ENCODE measurements around the gene PCMT1. TPM values are rescaled to one million over a fixed set of nuclear protein-coding genes. Genes with fewer than 3 reads are reported as not detected.

Gene PCMT1
- total and polyA plus RNA-seq, 9 of the 15 experiments (the other 6 are each of a cell fraction or from before 2014, with no cell fraction given), result 217 to 541 (median 327) TPM

GRCh38 chr6:149852881-149853280 lies 103.3 kb downstream of the PCMT1 start:
- ChIA-PET CTCF (ENCODE audit: low intra/inter-chr PET ratio) (no interaction called here), POLR2A (interaction anchor here (0.7 to 0.9 kb wide), 2 partner anchors 14 to 284 kb away, joined by 3 read pairs; no protein-coding TSS in a partner anchor)
- intact Hi-C loops (cut with micrococcal nuclease) (no loop called here), in situ Hi-C loops (cut with MboI) (no loop called here)
- Histone ChIP-seq H3K36me3 (ENCODE audit: control insufficient read depth, insufficient read depth, low read length) (no peaks in the 10 kb centered on the region), H3K9me3 (replicated peaks; ENCODE audit: control insufficient read depth, insufficient read depth, low read depth, low read length) (no peaks in the 10 kb centered on the region), H3K4me3 (no peak overlapping the region), H3K9ac (ENCODE audit: insufficient read depth in 1 of 2, low read depth in 2 of 2, low read length in 2 of 2) (no peak overlapping the region), H3K9me1 (ENCODE audit: control insufficient read depth, insufficient read depth, low read length) (no peaks in the 10 kb centered on the region), H3K79me2 (ENCODE audit: control insufficient read depth, insufficient read depth, low read length) (no peaks in the 10 kb centered on the region), H3K4me2 (ENCODE audit: insufficient read depth, low read length) (no peak overlapping the region), H4K20me1 (replicated peaks; ENCODE audit: control insufficient read depth, insufficient read depth, low read length) (no peaks in the 10 kb centered on the region), H3K27ac (ENCODE audit: extremely low read depth, low read depth, low read length) (no peak overlapping the region), H2AFZ (ENCODE audit: low read depth, low read length) (no peak overlapping the region), H3K4me1 (replicated peaks in 1 of 2; ENCODE audit: control insufficient read depth in 2 of 2, insufficient read depth in 2 of 2, low read length in 2 of 2) (peaks cover 2 to 4% of the 10 kb centered on the region in 2 experiments; a peak in 4 of 5 replicates), H3K27me3 (ENCODE audit: control insufficient read depth in 2 of 2, insufficient read depth in 2 of 2, low read length in 2 of 2) (peaks cover 10 to 13% of the 10 kb centered on the region in 2 experiments; a peak in 3 of 5 replicates)
- no TSS peak for BruUV-seq (replicated peaks)
- DNase-seq (ENCODE audit: extremely low read depth in 1 of 4, low spot score in 3 of 4) (no peak), FAIRE-seq (no peak), ATAC-seq (no peak)
- 42% methylated on average over 12 of the region's 12 CpGs for WGBS (ENCODE audit: insufficient coverage, low coverage, missing lambda C conversion rate)
- no peak for TF ChIP-seq TCFL5 (CRISPR knock-in tag; conservative IDR thresholded peaks at IDR 0.05)
- TF ChIP-seq SP2 (IDR thresholded peaks at IDR 0.05; ENCODE audit: extremely low read depth, low read depth, low read length, poor library complexity, severe bottlenecking), result no peak
- no peak for TF ChIP-seq ZNF764 (CRISPR knock-in tag; IDR thresholded peaks at IDR 0.05; ENCODE audit: low read depth)
- no peak for TF ChIP-seq AFF4 (CRISPR knock-in tag; IDR thresholded peaks at IDR 0.05)
- TF ChIP-seq SMARCA4 (IDR thresholded peaks at IDR 0.05), result no peak
- TF ChIP-seq MXD1 (CRISPR knock-in tag; IDR thresholded peaks at IDR 0.05; ENCODE audit: borderline replicate concordance, poor library complexity, severe bottlenecking), result no peak
- no peak for TF ChIP-seq IRF9 (tag; IDR thresholded peaks at IDR 0.05)
- TF ChIP-seq HDAC2 (IDR thresholded peaks at IDR 0.05), result no peak
- TF ChIP-seq TSHZ1 (CRISPR knock-in tag; IDR thresholded peaks at IDR 0.05), result no peak
- TF ChIP-seq ETV5 (CRISPR knock-in tag; IDR thresholded peaks at IDR 0.05; ENCODE audit: low read depth), result no peak
